CD4-positive, alpha-beta T cell (primary cell): ENCODE measurements around the gene MCRS1. TPM values are rescaled to one million over a fixed set of nuclear protein-coding genes. Genes with fewer than 3 reads are reported as not detected.

Experiments used
- ATAC-seq: fragments of 200-7000 bp; cut with Tn5 transposase; one replicate; pipeline ENCODE4 v1.10.0; 2022; ENCODE audit warnings: mild to moderate bottlenecking; ENCODE audit not compliant: poor library complexity
- CTCF ChIA-PET: fragments of 350-600 bp; sonication (Branson Sonifier 250); formaldehyde crosslinking; loops from one replicate; lab custom pipeline; 2021; ENCODE audit warnings: antibody characterized with exemption, inconsistent platforms; lab: Charles Lee
- POLR2A ChIA-PET: fragments of 350-600 bp; sonication (Branson Sonifier 250); formaldehyde crosslinking; loops from one replicate; lab custom pipeline; 2021; ENCODE audit warnings: antibody characterized with exemption, inconsistent platforms; lab: Charles Lee
- DNase-seq, 14 experiments: peaks; one replicate each; pipeline ENCODE4 v3.0.0-alpha.2; 2013 to 2020; ENCODE audit warnings: mixed read lengths in 2 of 14
- H3K27ac ChIP-seq, 2 donors: one replicate each; pipeline versions ENCODE4 v1.5.1 to v1.7.0; 2013; ENCODE audit warnings: low read length in 2 of 2, low read depth in 1 of 2, mild to moderate bottlenecking in 1 of 2
- H3K27me3 ChIP-seq, 2 experiments: 1 replicate in 1 of 2; 2 replicates in 1 of 2; pipeline versions ENCODE4 v1.6.1 to v1.7.0; 2013; ENCODE audit warnings: low read length in 2 of 2, control low read depth in 1 of 2, mild to moderate bottlenecking in 1 of 2, moderate library complexity in 1 of 2; ENCODE audit not compliant: insufficient read depth in 2 of 2, control insufficient read depth in 1 of 2
- H3K36me3 ChIP-seq: one replicate; pipeline ENCODE4 v1.6.1; 2013; ENCODE audit warnings: low read length, control low read depth; ENCODE audit not compliant: insufficient read depth
- H3K4me1 ChIP-seq: one replicate; pipeline ENCODE4 v1.6.1; 2013; ENCODE audit warnings: low read length, control low read depth; ENCODE audit not compliant: insufficient read depth
- H3K4me3 ChIP-seq: one replicate; pipeline ENCODE4 v1.5.1; 2013; ENCODE audit warnings: mild to moderate bottlenecking, low read length, moderate library complexity
- H3K9me3 ChIP-seq, 2 experiments: 1 replicate in 1 of 2; 2 replicates in 1 of 2; pipeline versions ENCODE4 v1.6.1 to v1.7.0; 2013; ENCODE audit warnings: low read length in 2 of 2, mild to moderate bottlenecking in 2 of 2, control low read depth in 1 of 2, moderate library complexity in 1 of 2; ENCODE audit not compliant: control insufficient read depth in 1 of 2, insufficient read depth in 1 of 2
- H3K27ac Mint-ChIP-seq: one replicate; pipeline ENCODE4 v1.8.0; 2020; ENCODE audit warnings: mixed read lengths
- H3K27me3 Mint-ChIP-seq: one replicate; pipeline ENCODE4 v1.8.0; 2021; ENCODE audit warnings: mixed read lengths
- H3K36me3 Mint-ChIP-seq: one replicate; pipeline ENCODE4 v1.8.0; 2021; ENCODE audit warnings: low read depth, mixed read lengths
- H3K4me1 Mint-ChIP-seq: one replicate; pipeline ENCODE4 v1.8.0; 2021; ENCODE audit warnings: low read depth, mixed read lengths
- H3K4me3 Mint-ChIP-seq: one replicate; pipeline ENCODE4 v1.8.0; 2020; ENCODE audit warnings: mild to moderate bottlenecking, mixed read lengths
- H3K9me3 Mint-ChIP-seq: one replicate; pipeline ENCODE4 v1.8.0; 2020; ENCODE audit warnings: mixed read lengths
- intact Hi-C, 2 experiments: fragments of 100-400 bp; cut with DNase I in 1 of 2; cut with micrococcal nuclease in 1 of 2; formaldehyde crosslinking; loops; one replicate each; pipeline versions ENCODE4 v1.15.1 to v1.9.0; 2023 to 2025; cut with DNase I, micrococcal nuclease
- polyA plus RNA-seq, 2 donors: library from polyadenylated mRNA; unstranded; fragments of 120-200 nt; gene quantifications; one replicate each; pipeline ENCODE4 v1.2.1, GENCODE V29; 2013
- total RNA-seq, 174 experiments: library from RNA in 2 of 174; stranded (reverse) in 2 of 174; gene quantifications; one replicate each; pipeline ENCODE4 v1.2.3 and lab custom pipeline; 2021 to 2026
- TF ChIP-seq, protein P1 (sequence below): fragments of 200-600 bp; IDR thresholded peaks from one replicate; pipeline ENCODE4 v1.8.0; 2022; ENCODE audit warnings: antibody characterized with exemption, mild to moderate bottlenecking

The MCRS1 gene, protein sequence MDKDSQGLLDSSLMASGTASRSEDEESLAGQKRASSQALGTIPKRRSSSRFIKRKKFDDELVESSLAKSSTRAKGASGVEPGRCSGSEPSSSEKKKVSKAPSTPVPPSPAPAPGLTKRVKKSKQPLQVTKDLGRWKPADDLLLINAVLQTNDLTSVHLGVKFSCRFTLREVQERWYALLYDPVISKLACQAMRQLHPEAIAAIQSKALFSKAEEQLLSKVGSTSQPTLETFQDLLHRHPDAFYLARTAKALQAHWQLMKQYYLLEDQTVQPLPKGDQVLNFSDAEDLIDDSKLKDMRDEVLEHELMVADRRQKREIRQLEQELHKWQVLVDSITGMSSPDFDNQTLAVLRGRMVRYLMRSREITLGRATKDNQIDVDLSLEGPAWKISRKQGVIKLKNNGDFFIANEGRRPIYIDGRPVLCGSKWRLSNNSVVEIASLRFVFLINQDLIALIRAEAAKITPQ
- 10 to 100 TPM; 49.0 to 56.4 TPM for total RNA-seq
- polyA plus RNA-seq (2013, experiment 1 of 2), result 52.2 TPM
- 54.0 TPM for polyA plus RNA-seq (2013, experiment 2 of 2)
- total RNA-seq (lab: John Stamatoyannopoulos, UW), result 35.3 to 112 (median 71.8) reads per million in 172 experiments

DNA sequence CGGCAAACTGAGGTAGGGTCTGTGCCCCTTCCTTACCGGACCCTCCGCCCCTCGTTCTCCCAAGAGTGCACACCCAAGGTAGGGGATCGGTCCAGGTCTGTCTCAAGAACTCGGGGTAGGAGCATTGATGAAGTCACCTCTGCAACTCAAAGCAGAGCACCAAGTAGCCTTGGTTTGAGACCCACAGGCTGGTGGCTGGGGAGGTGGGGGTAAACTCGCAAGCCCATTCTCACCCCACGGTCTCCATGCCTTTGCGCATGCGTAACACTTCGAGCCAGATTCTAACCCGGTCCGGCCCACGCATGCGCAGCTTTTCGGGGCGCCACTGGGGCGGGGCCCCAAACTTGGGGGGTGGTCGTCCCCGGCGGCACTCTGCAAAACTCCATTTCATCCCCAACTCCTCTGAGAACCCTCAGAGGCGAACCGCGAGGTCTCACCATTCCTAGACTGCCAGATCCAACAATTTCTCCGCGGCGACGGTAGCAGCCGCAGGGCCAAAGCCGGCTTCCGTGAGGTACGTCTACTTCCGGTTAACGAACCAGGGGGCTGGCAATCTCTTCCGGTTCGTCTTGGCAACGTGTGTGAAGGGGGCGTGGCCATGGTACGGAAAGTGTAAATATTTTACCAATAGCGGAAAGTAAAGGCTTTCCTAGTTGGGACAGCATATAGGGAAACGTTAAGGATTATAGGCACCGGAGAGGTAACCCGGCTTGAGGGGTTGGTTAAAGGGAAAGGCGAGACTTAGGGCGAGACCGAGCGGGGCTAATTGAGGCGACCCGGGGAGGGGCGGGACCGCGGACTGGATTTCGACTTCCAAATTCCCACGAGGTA, at the start of gene MCRS1:
TSS of gene MCRS1 (minus strand) at position 532 of the 831 bp plus-strand sequence. CDS start 1,411 bp downstream, outside the sequence.
- ATAC-seq (peak; percentile 85), DNase-seq (peak; percentile 82 to 95 (median 88))
- Histone ChIP-seq H3K4me1 (peaks cover 49% of the 10 kb centered on the region), H3K27me3 (no peaks in the 10 kb centered on the region), H3K36me3 (peaks cover 33% of the 10 kb centered on the region), H3K9me3 (no peaks in the 10 kb centered on the region), H3K4me3 (peak within 1 kb of the TSS; percentile 67), H3K27ac (peak within 1 kb of the TSS; percentile 93 to 94)
- Mint-ChIP-seq H3K4me3 (peak within 1 kb of the TSS; percentile 97), H3K9me3 (no peaks in the 10 kb centered on the region), H3K27ac (peak within 1 kb of the TSS; percentile 99), H3K4me1 (peaks cover 71% of the 10 kb centered on the region), H3K36me3 (peaks cover 47% of the 10 kb centered on the region), H3K27me3 (no peaks in the 10 kb centered on the region)
- ChIA-PET CTCF (interaction anchor here (0.8 to 0.9 kb wide), 2 partner anchors 13 to 55 kb away, joined by 3 to 5 read pairs; no protein-coding TSS in a partner anchor), POLR2A (interaction anchor here (0.7 to 2.7 kb wide), 5 partner anchors 14 to 224 kb away, joined by 3 to 23 read pairs (median 6); partner anchors contain the start of genes KCNH3, PRPF40B and SPATS2)
- intact Hi-C loops, result loop anchor here (1.0 to 5.0 kb wide), 3 partner anchors 55 to 174 kb away; partner anchors contain the start of genes PRPF40B (in 1 of the 2) and TMBIM6 (in 1 of the 2)
- TF ChIP-seq, protein P1, sequence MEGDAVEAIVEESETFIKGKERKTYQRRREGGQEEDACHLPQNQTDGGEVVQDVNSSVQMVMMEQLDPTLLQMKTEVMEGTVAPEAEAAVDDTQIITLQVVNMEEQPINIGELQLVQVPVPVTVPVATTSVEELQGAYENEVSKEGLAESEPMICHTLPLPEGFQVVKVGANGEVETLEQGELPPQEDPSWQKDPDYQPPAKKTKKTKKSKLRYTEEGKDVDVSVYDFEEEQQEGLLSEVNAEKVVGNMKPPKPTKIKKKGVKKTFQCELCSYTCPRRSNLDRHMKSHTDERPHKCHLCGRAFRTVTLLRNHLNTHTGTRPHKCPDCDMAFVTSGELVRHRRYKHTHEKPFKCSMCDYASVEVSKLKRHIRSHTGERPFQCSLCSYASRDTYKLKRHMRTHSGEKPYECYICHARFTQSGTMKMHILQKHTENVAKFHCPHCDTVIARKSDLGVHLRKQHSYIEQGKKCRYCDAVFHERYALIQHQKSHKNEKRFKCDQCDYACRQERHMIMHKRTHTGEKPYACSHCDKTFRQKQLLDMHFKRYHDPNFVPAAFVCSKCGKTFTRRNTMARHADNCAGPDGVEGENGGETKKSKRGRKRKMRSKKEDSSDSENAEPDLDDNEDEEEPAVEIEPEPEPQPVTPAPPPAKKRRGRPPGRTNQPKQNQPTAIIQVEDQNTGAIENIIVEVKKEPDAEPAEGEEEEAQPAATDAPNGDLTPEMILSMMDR, result no peak

DNA sequence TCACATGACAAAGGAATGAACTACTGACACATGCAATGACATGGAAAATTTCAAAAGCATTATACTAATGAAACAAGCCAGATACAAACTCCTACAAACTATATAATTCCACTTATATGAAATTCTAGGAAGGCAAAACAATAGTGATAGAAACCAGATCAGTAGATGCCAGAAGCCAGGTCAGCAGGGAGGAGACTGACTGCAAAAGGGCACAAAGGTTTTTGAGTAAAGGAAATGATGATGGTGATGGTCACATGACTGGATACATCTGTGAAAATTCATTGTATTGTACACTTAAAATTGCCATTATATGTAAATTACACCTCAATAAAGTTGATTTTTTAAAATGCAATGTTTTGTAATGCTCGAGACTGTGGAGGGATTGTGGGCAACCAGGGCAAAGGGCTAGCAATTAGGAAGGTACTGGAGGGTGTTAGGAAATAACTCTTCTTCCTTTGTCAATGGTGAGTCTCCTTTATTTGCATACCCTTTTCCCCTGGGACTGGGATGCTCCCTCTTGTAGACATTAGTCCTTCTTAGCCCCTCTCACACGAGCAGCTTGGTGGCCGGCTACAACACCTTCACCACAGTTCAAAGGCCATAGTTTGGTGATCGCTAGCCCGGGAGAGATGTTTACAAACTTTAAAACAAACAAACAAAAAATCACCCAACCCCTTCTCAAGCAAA, 48.7 kb upstream of the MCRS1 start:
- Mint-ChIP-seq H3K4me3 (no peak overlapping the region), H3K9me3 (no peaks in the 10 kb centered on the region), H3K4me1 (peaks cover 7% of the 10 kb centered on the region), H3K36me3 (no peaks in the 10 kb centered on the region), H3K27me3 (peaks cover 18% of the 10 kb centered on the region), H3K27ac (no peak overlapping the region)
- no peak overlapping the region for H3K27ac ChIP-seq
- ATAC-seq, result no peak
- TF ChIP-seq, protein P1, result no peak
- peaks cover 0 to 7% of the 10 kb centered on the region in 2 experiments for H3K9me3 ChIP-seq
- DNase-seq, result no peak
- ChIA-PET CTCF (no interaction called here), POLR2A (interaction anchor here (1.1 kb wide), 1 partner anchor 11 kb away, joined by 5 read pairs; no protein-coding TSS in a partner anchor)
- no peaks in the 10 kb centered on the region for H3K27me3 ChIP-seq
- H3K36me3 ChIP-seq, result no peaks in the 10 kb centered on the region
- intact Hi-C loops, result loop anchor here in 1 of 2 experiments (5.0 kb wide), 1 partner anchor 34 kb away; no protein-coding TSS in a partner anchor
- no peak overlapping the region for H3K4me3 ChIP-seq
- peaks cover 7% of the 10 kb centered on the region for H3K4me1 ChIP-seq
